Activated CD8-positive, alpha-beta memory T cell treated with anti-CD3 and anti-CD28 coated beads for 1 hour (primary cell): Measurements from ENCODE around the gene NEK3.
"Not testable (repeated sequence)": the region's sequence is repeated elsewhere in the genome, so short reads cannot be mapped to it uniquely, and the experiment has no call there.

Experiments used
- DNase-seq, 2 donors: peaks; one replicate each; pipeline ENCODE4 v3.0.0-alpha.2; 2020; ENCODE audit warnings: low read depth in 1 of 2; ENCODE audit errors: extremely low read depth in 1 of 2

NEK3 gene

DNA sequence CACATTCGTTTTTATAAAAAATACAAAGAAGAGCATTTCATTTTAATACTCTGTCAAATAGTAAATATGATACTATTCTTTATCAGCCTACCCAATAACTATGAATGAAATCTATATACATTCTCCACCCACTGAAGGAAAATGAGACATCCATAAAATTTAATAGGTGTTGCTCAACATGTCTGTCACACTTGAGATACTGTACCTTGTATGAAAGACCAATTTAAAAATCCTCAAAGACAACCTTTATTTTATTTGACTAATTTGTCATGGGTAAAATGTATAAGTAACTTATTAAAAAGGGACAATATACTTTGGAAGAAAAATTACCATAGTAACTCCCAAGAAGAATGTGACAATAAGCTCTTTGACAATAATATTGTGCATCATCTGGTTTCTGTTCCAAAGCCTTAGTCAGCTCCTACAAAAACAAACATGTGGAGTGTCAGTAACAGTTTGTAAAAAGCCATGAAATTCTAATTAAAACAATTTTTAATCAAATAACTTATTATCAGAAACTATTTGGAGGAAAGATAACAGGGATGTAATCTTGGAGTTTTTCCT is 11.5 kb upstream of the NEK3 start:
- not testable (repeated sequence) for DNase-seq

GRCh38 chr13:52169839-52170238 is 10.4 kb upstream of the NEK3 start:
- no peak for DNase-seq

- no peak for DNase-seq
These were observed 6.0 kb upstream of the NEK3 start for GRCh38 chr13:52165411-52165810.

DNA sequence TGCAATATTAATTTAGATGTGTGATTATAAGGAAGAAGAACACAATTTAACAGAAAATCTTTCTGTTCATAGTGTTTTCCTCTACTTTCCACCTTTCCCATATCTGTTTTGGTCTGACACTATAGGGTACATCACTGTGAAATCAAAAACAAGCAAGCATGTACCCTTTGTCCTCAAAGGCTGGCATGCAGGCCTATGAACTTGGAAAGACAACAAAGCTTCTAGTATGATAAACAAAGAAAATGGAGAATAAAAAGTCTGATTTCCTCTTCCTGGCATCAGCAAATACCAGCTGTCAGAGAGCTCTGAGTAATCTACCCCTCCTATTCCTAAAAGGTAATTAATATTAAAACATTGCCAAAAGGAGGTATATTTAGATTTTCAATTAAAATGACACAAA is 5.6 kb upstream of the NEK3 start:
- no peak for DNase-seq

DNA sequence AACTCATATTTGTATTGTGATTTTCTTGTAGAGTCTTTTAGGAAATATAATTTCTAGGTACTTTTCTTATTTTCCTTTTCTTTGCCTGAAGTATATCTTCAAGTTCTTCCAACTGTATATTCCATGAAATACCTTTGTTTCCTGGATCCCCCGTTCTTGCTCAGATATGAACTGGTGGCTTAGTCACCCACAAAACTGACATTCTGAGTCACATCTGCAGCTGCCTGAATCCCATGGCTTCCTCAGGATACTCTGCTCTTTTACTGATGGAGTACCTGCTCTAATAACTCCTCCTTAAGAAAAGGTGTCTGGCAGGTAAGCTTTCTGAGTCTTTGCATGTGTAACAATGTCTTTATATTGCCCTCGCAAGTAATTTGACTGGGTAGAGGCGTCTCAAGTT is 4.5 kb upstream of the NEK3 start:
- DNase-seq = not testable (repeated sequence)

- DNase-seq = no peak
These were observed 3.1 kb upstream of the NEK3 start for GRCh38 chr13:52162279-52163101.

GRCh38 chr13:52161181-52161646 is 1.8 kb upstream of the NEK3 start:
- DNase-seq = no peak

DNA sequence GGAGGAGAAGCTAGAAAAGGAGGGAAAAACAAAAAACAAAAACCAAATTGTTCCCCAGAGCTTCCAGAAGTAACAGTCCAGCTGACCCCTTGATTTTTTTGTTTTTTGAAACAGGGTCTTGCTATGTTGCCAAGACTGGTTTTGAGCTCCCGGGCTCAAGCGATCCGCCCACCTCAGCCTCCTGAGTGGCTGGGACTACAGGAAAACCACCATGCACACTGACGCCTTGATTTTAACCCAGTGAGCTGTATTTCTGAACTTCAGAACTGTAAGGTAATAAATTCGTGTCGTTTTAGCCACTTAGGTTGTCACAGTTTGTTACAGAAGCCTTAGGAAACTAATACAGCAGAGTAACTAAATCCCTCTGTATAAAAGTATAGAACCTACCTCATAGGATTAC is 1.1 kb upstream of the NEK3 start:
- DNase-seq = no peak

GRCh38 chr13:52160053-52160452 is 656 bp upstream of the NEK3 start:
- no peak for DNase-seq

- DNase-seq = no peak
These were observed 703 bp downstream of the NEK3 start for GRCh38 chr13:52158629-52159158.

DNA sequence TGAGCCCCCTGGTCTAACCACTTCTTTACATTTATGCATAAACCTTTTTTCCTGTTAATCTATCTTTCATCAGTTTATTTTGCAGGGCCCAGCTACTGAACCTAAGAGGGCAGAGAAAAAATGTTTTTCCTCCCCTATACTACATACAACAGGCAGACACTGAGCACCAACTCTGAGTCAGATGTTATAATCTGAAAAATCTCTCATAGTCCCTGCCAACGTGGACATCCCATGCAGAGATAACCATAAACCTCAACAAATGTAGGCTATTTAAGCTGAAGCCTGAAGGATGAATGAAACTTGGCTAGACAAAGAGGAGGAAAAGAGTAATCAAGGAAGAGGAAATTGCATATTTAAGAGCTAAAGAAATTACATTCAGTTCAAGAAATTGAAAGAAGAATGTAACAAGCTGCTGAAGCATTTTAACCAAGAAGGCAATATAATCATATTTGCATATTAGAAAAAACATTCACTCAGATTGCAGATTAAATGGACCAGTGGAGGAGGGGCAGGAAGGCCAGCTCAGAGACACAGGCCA is 2.6 kb downstream of the NEK3 start:
- DNase-seq = no peak

- DNase-seq = no peak
These were observed 4.2 kb downstream of the NEK3 start for GRCh38 chr13:52155177-52155576.

- no peak for DNase-seq
These were observed 12.2 kb downstream of the NEK3 start for GRCh38 chr13:52147225-52147624.

DNA sequence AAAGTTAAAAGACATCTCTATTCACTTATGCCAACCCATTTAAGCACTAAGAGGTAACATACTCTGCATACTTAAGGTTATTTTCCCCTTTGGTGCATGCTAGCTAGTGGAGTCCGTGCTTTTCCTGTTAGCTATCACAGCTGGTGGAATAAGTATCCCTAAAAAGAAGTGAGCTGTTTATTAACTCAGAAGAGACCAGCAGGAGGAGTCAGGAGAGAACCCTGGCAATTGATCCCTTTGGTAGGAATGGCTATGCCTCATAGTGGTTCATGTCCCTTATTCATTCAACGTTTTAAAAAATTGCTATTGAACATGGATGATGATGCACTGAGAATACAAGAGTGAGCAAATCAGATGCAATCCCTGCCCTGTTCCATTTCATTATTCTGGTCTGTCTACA is 18.1 kb downstream of the NEK3 start:
- no peak for DNase-seq

- DNase-seq = no peak
These were observed 21.9 kb downstream of the NEK3 start for GRCh38 chr13:52137489-52137888.

DNA sequence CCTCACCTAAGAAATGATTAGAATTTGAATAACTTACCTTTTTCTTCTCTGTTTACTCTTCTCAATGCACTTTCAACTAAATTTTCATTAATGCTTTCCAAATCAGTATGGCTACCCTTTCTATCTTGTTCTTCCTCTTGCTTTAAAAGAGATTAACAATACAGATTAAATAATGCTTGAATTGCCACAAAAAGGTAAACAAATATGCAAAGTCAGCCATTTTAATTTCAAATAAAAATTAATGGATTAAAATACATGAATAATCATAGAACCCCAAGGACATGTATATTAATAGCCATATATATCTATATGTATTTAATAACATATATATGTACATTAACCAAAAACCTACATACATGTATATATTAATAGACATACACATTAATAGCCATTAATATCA is 22.6 kb downstream of the NEK3 start:
- DNase-seq = no peak

GRCh38 chr13:52130641-52131040 is 28.8 kb downstream of the NEK3 start:
- DNase-seq = no peak

DNA sequence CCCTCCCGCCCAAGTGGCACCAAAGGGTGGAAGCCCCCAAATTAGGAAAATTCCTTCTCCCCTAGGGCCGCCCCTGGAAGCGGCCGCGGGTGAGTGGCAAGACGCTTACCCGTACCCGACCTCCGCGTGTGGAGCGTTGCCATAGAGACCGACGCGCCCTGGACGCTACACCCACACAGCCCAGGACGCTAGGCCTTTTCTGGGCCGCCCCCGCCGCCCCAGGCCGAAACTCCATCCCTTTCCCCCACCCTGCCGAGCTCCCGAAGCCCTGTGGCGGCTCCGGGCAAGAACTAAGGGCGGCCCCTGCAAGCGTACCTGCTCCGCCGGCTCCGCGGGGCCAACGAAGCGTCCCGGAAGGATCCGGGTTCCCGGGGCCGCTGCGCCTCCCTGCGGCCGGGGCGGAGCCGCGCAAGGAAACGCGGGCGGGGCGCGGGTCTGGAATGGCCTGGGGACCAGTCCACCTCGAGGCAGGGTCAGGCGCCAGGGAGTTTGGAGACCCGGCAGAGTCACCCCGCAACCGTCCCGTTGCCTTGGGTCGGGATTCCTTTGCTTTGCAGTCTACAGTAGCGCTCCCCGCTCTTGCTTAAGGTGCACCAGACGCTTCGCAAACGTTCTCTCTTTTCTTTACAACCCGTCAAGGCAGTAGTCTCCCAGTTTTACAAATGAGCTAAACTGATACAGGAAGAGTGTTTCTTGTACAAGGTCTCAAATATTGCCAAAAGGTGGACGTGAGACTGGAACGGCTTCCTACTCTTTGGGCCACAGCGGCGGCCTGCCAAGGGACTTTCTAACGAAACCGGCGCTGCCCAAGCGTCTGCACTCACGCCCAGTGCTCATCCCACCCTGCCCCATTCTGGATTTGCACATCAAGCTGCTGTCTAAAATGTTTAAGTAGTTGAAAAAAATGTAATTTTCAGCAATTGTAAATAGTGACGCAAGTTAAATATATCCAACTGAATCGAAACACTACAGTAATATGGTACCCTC is 30.4 kb downstream of the NEK3 start, which contains the start of gene NEK5:
Gene NEK5, minus strand, starts transcription at position 360 of the 987 bp plus-strand sequence. CDS start 1,591 bp downstream, outside the sequence.
- DNase-seq = peak; percentile 2 to 27

GRCh38 chr13:52127783-52128702 is 31.4 kb downstream of the NEK3 start:
- peak; percentile 8 to 14 for DNase-seq

- no peak for DNase-seq
These were observed 32.0 kb downstream of the NEK3 start for GRCh38 chr13:52127378-52127777.
